Lower leg skin (tissue), 4 donors: ENCODE results near the gene SMIM41. TPM values are rescaled to one million over a fixed set of nuclear protein-coding genes. Genes with fewer than 3 reads are reported as not detected.

Experiments
- DNase-seq, 2 donors: peaks; one replicate each; pipeline ENCODE4 v3.0.0-alpha.2; 2019; ENCODE audit warnings: low spot score in 2 of 2
- H3K4me3 ChIP-seq: fragments of 200-600 bp; sonication (generic); 2 replicates; pipeline ENCODE4 v1.5.1; 2017; ENCODE audit warnings: mild to moderate bottlenecking, low read depth; ENCODE audit not compliant: poor library complexity, severe bottlenecking
- CTCF ChIP-seq, 3 donors: fragments of 450-650 bp; IDR thresholded peaks; one replicate each; pipeline ENCODE4 v1.5.1; 2016; ENCODE audit warnings: antibody characterized with exemption in 3 of 3, mild to moderate bottlenecking in 3 of 3, moderate library complexity in 2 of 3
- POLR2A ChIP-seq, 2 donors: fragments of 450-650 bp; IDR thresholded peaks; one replicate each; pipeline ENCODE4 v1.6.1; 2016 to 2017; ENCODE audit warnings: antibody characterized with exemption in 2 of 2, mild to moderate bottlenecking in 1 of 2, moderate library complexity in 1 of 2
- WGBS, 2 donors: methylation state at CpG; one replicate each; pipeline ENCODE4 v1.1.5; 2018; 5-methylcytosine and 5-hydroxymethylcytosine counted together
- intact Hi-C: fragments of 100-400 bp; cut with DNase I; formaldehyde crosslinking; loops from one replicate; pipeline ENCODE4 v1.15.0; 2023; ENCODE audit warnings: low total_unique reads
- total RNA-seq, 4 donors: library from RNA; depleted of rRNA; stranded (reverse); fragments of >200 nt; gene quantifications; one replicate each; pipeline ENCODE4 v1.1.0, GENCODE V29; 2016

The SMIM41 gene
- total RNA-seq, 4 donors from 2014 or later, result 0.71 TPM; not detected in 3

- 73 to 77% methylated on average over 9 of the region's 9 CpGs for WGBS, 2 donors
- intact Hi-C loops, result no loop called here
- TF ChIP-seq CTCF (IDR thresholded peaks at IDR 0.05) (no peak), POLR2A (IDR thresholded peaks at IDR 0.05) (no peak)
- no peak overlapping the region for H3K4me3 ChIP-seq
- no peak for DNase-seq
Observed at GRCh38 chr12:52053536-52054209, 25.8 kb upstream of the SMIM41 start.

- intact Hi-C loops, result no loop called here
- no peak for TF ChIP-seq CTCF (IDR thresholded peaks at IDR 0.05)
- TF ChIP-seq POLR2A (IDR thresholded peaks at IDR 0.05), result no peak
- H3K4me3 ChIP-seq, result no peak overlapping the region
- 88 to 89% methylated on average over 21 of the region's 21 CpGs for WGBS, 2 donors
- no peak for DNase-seq
Observed at GRCh38 chr12:52054231-52054832, 25.2 kb upstream of the SMIM41 start.

GRCh38 chr12:52054833-52055730 is 24.4 kb upstream of the SMIM41 start:
- no peak overlapping the region for H3K4me3 ChIP-seq
- WGBS, 2 donors, result 84 to 85% methylated on average over 15 to 19 of the region's 21 CpGs
- TF ChIP-seq CTCF (IDR thresholded peaks at IDR 0.05) (no peak), POLR2A (IDR thresholded peaks at IDR 0.05) (no peak)
- intact Hi-C loops, result no loop called here
- DNase-seq, result no peak

- WGBS, 2 donors, result 81 to 82% methylated on average over 27 of the region's 27 CpGs
- H3K4me3 ChIP-seq, result no peak overlapping the region
Observed at GRCh38 chr12:52055731-52056711, 23.5 kb upstream of the SMIM41 start.

More at GRCh38 chr12:52055731-52056711, 23.5 kb upstream of the SMIM41 start:
- TF ChIP-seq POLR2A (IDR thresholded peaks at IDR 0.05), result no peak
- TF ChIP-seq CTCF (IDR thresholded peaks at IDR 0.05), result no peak
- DNase-seq, result no peak
- intact Hi-C loops, result no loop called here
